Left ventricle myocardium inferior (tissue), 1 donor: ENCODE data around the gene SH3RF1. TPM values are rescaled to one million over a fixed set of nuclear protein-coding genes. Genes with fewer than 3 reads are reported as not detected.

Experiments
- DNase-seq: peaks from one replicate; pipeline ENCODE4 v3.0.0-alpha.2; 2020
- H3K27ac ChIP-seq: fragments of 200-600 bp; replicated peaks from 2 replicates; pipeline ENCODE4 v1.8.0; 2021
- H3K27me3 ChIP-seq: fragments of 200-600 bp; 2 replicates; pipeline ENCODE4 v1.8.0; 2021; ENCODE audit warnings: low read depth
- H3K36me3 ChIP-seq: fragments of 200-600 bp; 2 replicates; pipeline ENCODE4 v1.8.0; 2021
- H3K4me1 ChIP-seq: fragments of 200-600 bp; 2 replicates; pipeline ENCODE4 v1.8.0; 2021
- H3K4me3 ChIP-seq: fragments of 200-600 bp; 2 replicates; pipeline ENCODE4 v1.8.0; 2021; ENCODE audit warnings: mild to moderate bottlenecking, moderate library complexity
- H3K9me3 ChIP-seq: fragments of 200-600 bp; replicated peaks from 2 replicates; pipeline ENCODE4 v1.8.0; 2021
- intact Hi-C: fragments of 100-400 bp; cut with micrococcal nuclease; formaldehyde crosslinking; loops from one replicate; pipeline ENCODE4 v1.11.0; 2022
- total RNA-seq: library from RNA; stranded (reverse); fragmentation: NEBNext Ultra II Directional; extraction: Animal tissue kit (Norgen Biotek cat#: 25700); gene quantifications from one replicate; pipeline ENCODE4 v1.2.1, GENCODE V29; 2021
- TF ChIP-seq, protein P1 (sequence below): fragments of 200-600 bp; IDR thresholded peaks from 2 replicates; pipeline ENCODE4 v1.8.0; 2021; ENCODE audit warnings: antibody characterized with exemption, mild to moderate bottlenecking, borderline replicate concordance
- donor health status: DM: no; HTN: yes; CAD: no; lungs with severe emphysema.

SH3RF1 gene
- total RNA-seq, 1 donor from 2014 or later, result 8.8 TPM

- no peaks in the 10 kb centered on the region for H3K27me3 ChIP-seq
- intact Hi-C loops, result no loop called here
- no peak for DNase-seq
- no peaks in the 10 kb centered on the region for H3K36me3 ChIP-seq
- H3K9me3 ChIP-seq, result no peaks in the 10 kb centered on the region
- no peak overlapping the region for H3K27ac ChIP-seq
- peaks cover 60% of the 10 kb centered on the region for H3K4me1 ChIP-seq
- TF ChIP-seq, protein P1, sequence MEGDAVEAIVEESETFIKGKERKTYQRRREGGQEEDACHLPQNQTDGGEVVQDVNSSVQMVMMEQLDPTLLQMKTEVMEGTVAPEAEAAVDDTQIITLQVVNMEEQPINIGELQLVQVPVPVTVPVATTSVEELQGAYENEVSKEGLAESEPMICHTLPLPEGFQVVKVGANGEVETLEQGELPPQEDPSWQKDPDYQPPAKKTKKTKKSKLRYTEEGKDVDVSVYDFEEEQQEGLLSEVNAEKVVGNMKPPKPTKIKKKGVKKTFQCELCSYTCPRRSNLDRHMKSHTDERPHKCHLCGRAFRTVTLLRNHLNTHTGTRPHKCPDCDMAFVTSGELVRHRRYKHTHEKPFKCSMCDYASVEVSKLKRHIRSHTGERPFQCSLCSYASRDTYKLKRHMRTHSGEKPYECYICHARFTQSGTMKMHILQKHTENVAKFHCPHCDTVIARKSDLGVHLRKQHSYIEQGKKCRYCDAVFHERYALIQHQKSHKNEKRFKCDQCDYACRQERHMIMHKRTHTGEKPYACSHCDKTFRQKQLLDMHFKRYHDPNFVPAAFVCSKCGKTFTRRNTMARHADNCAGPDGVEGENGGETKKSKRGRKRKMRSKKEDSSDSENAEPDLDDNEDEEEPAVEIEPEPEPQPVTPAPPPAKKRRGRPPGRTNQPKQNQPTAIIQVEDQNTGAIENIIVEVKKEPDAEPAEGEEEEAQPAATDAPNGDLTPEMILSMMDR, result no peak
- H3K4me3 ChIP-seq, result no peak overlapping the region
Observed at GRCh38 chr4:169236078-169236477, 34.7 kb downstream of the SH3RF1 start.

DNA sequence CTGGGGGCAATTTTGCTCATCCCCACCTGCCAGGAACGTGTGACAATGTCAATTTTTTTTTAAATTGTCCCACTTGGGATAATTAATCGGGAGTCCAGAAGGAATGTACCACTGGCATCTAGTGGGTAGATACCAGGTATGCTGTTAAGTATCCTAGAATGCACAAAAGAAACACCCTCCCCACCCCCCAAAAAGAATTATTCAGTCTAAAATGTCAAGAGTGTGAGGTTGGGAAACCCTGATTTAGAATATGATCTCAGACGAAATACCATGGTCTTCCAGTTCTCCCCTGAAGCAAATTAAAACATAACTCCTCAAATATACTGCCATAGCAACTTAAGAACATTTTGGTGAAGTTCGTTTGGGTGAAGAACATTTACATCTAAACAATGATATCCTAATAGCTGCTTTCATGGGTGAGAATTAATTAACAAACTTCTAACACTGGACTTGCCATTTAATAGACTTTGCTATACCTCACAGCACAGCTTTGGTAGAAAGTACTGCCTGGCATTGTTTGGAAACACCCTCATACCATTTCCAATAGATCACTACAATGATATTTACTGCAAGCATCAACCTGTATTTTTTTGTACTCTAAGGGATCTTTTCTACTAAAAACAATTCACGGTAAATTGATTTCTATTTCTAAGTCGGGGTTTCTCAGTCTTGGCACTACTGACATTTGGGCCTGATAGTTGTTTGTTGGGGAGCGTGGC is 36.5 kb downstream of the SH3RF1 start:
- H3K4me1 ChIP-seq, result peaks cover 65% of the 10 kb centered on the region
- no peaks in the 10 kb centered on the region for H3K27me3 ChIP-seq
- H3K27ac ChIP-seq, result no peak overlapping the region
- DNase-seq, result no peak
- H3K9me3 ChIP-seq, result no peaks in the 10 kb centered on the region
- H3K36me3 ChIP-seq, result no peaks in the 10 kb centered on the region
- TF ChIP-seq, protein P1, result no peak
- no peak overlapping the region for H3K4me3 ChIP-seq
- intact Hi-C loops, result no loop called here

DNA sequence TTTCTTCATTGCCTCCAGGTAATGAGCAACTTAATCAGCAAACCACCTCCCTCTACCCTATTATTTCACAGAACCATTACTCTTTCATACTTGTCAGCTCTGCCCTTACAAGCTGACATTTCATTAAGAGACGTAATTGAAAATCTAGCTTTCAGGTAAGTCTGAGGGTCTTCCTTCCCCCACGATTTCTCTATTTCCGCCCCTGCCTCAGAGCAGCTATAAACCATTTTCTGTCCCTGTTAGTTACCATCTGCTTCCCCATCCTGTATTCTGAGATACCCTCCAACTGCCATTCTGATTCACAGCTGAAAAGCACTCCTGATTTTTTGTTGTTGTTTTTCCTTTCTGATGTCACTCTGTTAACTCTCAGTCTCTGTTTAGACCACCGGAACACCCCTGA is 37.1 kb downstream of the SH3RF1 start:
- no peak overlapping the region for H3K4me3 ChIP-seq
- no peak overlapping the region for H3K27ac ChIP-seq
- no peaks in the 10 kb centered on the region for H3K9me3 ChIP-seq
- no peaks in the 10 kb centered on the region for H3K27me3 ChIP-seq
- intact Hi-C loops, result no loop called here
- peaks cover 63% of the 10 kb centered on the region for H3K4me1 ChIP-seq
- TF ChIP-seq, protein P1, result no peak
- H3K36me3 ChIP-seq, result no peaks in the 10 kb centered on the region
- no peak for DNase-seq

DNA sequence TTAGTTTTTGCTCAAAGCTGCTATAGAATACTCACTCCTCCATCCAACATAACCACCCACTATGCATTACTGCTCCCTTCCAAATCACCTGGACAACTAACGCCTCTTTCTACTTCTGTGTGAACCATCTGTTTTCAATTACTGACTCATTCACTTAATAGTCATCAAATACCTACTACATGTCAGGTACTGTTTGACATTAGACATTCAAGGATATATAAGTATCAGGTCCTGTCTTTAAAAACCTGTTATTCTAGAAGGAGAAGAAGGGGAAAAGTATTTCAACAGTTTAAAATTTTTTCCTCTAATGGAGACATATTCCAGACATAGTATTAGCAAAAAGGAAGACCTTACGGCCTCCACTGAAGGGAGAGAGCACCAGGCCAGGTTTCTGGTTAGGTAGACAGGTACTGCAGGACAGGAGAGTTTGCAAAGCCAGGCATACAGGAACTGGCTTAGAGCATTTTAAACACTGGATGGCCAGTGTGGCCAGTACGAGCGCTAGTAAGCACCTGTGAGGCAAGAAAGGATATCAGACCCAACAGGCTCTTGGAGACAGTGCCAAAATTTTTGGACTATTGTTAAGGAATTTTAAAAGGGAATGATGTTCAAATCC is 39.0 kb downstream of the SH3RF1 start:
- no peak for DNase-seq
- intact Hi-C loops, result no loop called here

GRCh38 chr4:169229571-169230028 is 41.2 kb downstream of the SH3RF1 start:
- TF ChIP-seq, protein P1, result no peak
- Histone ChIP-seq H3K9me3 (no peaks in the 10 kb centered on the region), H3K27ac (no peak overlapping the region), H3K4me1 (peaks cover 33% of the 10 kb centered on the region), H3K4me3 (no peak overlapping the region), H3K36me3 (no peaks in the 10 kb centered on the region), H3K27me3 (no peaks in the 10 kb centered on the region)
- no peak for DNase-seq
- intact Hi-C loops, result no loop called here

More for the DNA sequence above, 39.0 kb downstream of the SH3RF1 start:
- H3K9me3 ChIP-seq, result no peaks in the 10 kb centered on the region
- no peaks in the 10 kb centered on the region for H3K27me3 ChIP-seq
- peaks cover 43% of the 10 kb centered on the region for H3K4me1 ChIP-seq
- no peak overlapping the region for H3K27ac ChIP-seq
- H3K4me3 ChIP-seq, result no peak overlapping the region
- TF ChIP-seq, protein P1, result no peak
- no peaks in the 10 kb centered on the region for H3K36me3 ChIP-seq
